Muscle layer of duodenum (tissue), 2 donors: ENCODE measurements around the gene ACAP3.

ENCODE experiments used
- H3K27ac ChIP-seq: one replicate; pipeline ENCODE4 v1.7.0; 2013; ENCODE audit warnings: mild to moderate bottlenecking, low read length
- H3K27me3 ChIP-seq: one replicate; pipeline ENCODE4 v1.7.0; 2013; ENCODE audit warnings: low read depth, mild to moderate bottlenecking, control low read depth, low read length
- H3K36me3 ChIP-seq, 2 donors: one replicate each; pipeline ENCODE4 v1.7.0; 2013; ENCODE audit warnings: low read length in 2 of 2, control low read depth in 1 of 2, mild to moderate bottlenecking in 1 of 2; ENCODE audit not compliant: insufficient read depth in 2 of 2, control insufficient read depth in 1 of 2
- H3K4me1 ChIP-seq, 2 donors: one replicate each; pipeline ENCODE4 v1.7.0; 2013; ENCODE audit warnings: low read length in 2 of 2, mild to moderate bottlenecking in 2 of 2, control low read depth in 1 of 2, moderate library complexity in 1 of 2; ENCODE audit not compliant: insufficient read depth in 2 of 2, control insufficient read depth in 1 of 2
- H3K4me3 ChIP-seq, 2 donors: one replicate each; pipeline ENCODE4 v1.7.0; 2013; ENCODE audit warnings: low read length in 2 of 2, low read depth in 1 of 2, mild to moderate bottlenecking in 1 of 2
- H3K9me3 ChIP-seq, 2 donors: one replicate each; pipeline ENCODE4 v1.7.0; 2013; ENCODE audit warnings: low read length in 2 of 2, control low read depth in 1 of 2, mild to moderate bottlenecking in 1 of 2; ENCODE audit not compliant: control insufficient read depth in 1 of 2
- donor health status: healthy.

Gene ACAP3

DNA sequence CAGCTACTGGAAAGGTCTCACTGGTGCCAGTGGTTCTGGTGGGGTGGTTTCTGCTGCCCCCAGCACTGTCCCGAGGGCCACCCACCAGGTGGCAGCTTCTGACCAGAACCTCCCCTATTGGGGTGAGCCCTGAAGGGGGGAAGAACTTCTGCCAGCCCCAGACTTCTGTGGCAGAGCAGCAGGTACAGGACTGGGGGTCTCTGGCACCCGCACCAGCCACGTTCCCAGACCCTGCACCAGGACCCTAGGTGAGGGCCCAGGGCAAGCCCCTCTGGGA, 2.3 kb upstream of the ACAP3 start:
- peaks cover 13 to 31% of the 10 kb centered on the region in 2 donors for H3K4me1 ChIP-seq
- no peak overlapping the region for H3K27ac ChIP-seq
- no peak overlapping the region for H3K4me3 ChIP-seq
- no peaks in the 10 kb centered on the region for H3K9me3 ChIP-seq
- no peaks in the 10 kb centered on the region for H3K27me3 ChIP-seq
- peaks cover 17 to 40% of the 10 kb centered on the region in 2 donors for H3K36me3 ChIP-seq

- H3K4me1 ChIP-seq = peaks cover 16 to 37% of the 10 kb centered on the region in 2 donors
- peaks cover 15 to 34% of the 10 kb centered on the region in 2 donors for H3K36me3 ChIP-seq
- H3K4me3 ChIP-seq = peak overlapping the region; percentile 46 to 83
- H3K9me3 ChIP-seq = no peaks in the 10 kb centered on the region
- H3K27ac ChIP-seq = no peak overlapping the region
- H3K27me3 ChIP-seq = no peaks in the 10 kb centered on the region
Measured at GRCh38 chr1:1309251-1310108, 1.8 kb upstream of the ACAP3 start.

DNA sequence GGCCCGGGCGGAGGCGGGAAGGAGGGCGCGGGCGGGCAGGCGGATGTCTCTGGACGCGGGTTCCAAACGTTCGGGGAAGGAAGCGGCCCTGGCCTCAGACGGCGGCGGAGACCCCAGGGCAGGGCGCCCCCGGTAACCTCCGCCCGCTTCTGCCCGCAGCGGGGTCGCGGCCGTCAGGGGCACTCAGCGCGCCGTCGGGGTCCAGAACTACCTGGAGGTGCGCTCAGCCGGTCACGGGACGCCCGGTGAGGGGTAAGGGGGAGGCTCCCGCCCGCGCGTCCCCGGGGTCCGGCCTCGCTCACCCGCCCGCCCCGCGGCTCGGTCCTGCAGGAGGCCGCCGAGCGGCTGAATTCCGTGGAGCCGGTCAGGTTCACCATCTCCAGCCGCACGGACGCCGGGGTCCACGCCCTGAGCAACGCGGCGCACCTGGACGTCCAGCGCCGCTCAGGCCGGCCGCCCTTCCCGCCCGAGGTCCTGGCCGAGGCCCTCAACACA, 1.1 kb upstream of the ACAP3 start:
- peaks cover 16 to 44% of the 10 kb centered on the region in 2 donors for H3K4me1 ChIP-seq
- H3K4me3 ChIP-seq = peak overlapping the region; percentile 46 to 83

GRCh38 chr1:1307261-1307922, 338 bp downstream of the ACAP3 start:
- Histone ChIP-seq H3K9me3 (no peaks in the 10 kb centered on the region), H3K27ac (no peak overlapping the region), H3K4me3 (peak overlapping the region; percentile 62 to 90), H3K36me3 (peaks cover 9 to 14% of the 10 kb centered on the region in 2 donors), H3K4me1 (peaks cover 16 to 49% of the 10 kb centered on the region in 2 donors), H3K27me3 (no peaks in the 10 kb centered on the region)

More for the DNA sequence above, 1.1 kb upstream of the ACAP3 start:
- H3K27ac ChIP-seq = no peak overlapping the region
- H3K36me3 ChIP-seq = peaks cover 9 to 28% of the 10 kb centered on the region in 2 donors
- no peaks in the 10 kb centered on the region for H3K27me3 ChIP-seq
- H3K9me3 ChIP-seq = no peaks in the 10 kb centered on the region

DNA sequence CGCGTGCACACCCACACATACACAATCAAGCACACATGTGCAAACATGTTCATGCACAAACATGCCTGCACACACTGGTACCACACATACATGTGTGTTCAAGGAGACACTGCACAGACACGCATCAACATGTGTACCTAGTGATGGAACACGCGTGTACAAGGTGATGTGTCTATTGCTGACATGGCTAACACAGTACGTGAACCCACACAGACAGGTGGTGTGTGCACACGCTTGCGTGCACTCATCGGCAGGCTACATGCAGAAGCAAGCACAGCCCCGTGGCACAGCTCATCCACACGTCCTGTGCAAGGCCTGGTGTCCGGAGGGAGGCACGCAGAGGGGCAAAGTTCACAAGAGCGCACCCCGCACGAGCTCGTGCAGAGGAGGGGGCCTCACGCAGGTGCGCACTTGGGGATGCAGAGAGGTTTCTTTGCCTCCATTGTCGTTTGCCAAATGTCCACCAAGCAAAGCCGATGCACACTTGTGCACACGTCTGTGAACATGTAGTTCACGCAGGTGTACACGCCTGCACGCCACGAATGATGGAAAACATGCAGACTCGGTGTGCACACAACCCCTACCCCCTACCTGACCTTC, 969 bp downstream of the ACAP3 start:
- peaks cover 9% of the 10 kb centered on the region in 2 donors for H3K36me3 ChIP-seq
- no peaks in the 10 kb centered on the region for H3K9me3 ChIP-seq
- no peaks in the 10 kb centered on the region for H3K27me3 ChIP-seq
- peaks cover 16 to 49% of the 10 kb centered on the region in 2 donors for H3K4me1 ChIP-seq
- no peak overlapping the region for H3K27ac ChIP-seq
- peak overlapping the region; percentile 62 to 90 for H3K4me3 ChIP-seq

DNA sequence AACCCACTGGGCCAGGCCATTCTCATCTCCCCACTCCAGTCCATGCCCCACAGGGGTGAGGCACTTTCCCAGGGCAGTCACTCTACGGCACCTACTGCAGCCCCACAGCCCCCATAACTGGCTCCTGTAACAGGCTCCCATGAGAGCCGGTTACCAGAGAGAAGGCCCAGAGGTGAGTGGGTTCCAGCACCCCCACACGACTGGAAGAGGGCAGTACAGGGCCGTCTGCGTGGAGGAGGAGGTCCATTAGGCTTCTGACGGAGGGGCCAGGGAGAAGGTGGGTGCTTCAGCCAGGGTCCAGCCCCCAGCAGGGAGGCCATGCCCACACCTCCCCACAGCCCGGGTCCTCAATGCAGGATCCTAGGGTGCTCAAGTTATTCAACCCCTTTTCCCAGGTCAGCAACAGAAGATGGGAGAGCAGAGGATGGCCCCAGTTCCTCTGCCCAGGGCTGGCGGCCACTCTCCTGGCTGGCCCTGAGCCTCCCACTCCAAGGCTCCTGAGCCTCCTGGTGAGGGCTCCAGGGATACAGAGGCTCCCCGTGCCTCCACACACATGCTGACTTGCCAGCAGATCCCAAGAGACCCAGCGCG, 1.6 kb downstream of the ACAP3 start:
- Histone ChIP-seq H3K4me3 (peak overlapping the region; percentile 62 to 90), H3K27ac (no peak overlapping the region), H3K9me3 (no peaks in the 10 kb centered on the region), H3K4me1 (peaks cover 16 to 49% of the 10 kb centered on the region in 2 donors), H3K27me3 (no peaks in the 10 kb centered on the region), H3K36me3 (peaks cover 3% of the 10 kb centered on the region in 2 donors)

DNA sequence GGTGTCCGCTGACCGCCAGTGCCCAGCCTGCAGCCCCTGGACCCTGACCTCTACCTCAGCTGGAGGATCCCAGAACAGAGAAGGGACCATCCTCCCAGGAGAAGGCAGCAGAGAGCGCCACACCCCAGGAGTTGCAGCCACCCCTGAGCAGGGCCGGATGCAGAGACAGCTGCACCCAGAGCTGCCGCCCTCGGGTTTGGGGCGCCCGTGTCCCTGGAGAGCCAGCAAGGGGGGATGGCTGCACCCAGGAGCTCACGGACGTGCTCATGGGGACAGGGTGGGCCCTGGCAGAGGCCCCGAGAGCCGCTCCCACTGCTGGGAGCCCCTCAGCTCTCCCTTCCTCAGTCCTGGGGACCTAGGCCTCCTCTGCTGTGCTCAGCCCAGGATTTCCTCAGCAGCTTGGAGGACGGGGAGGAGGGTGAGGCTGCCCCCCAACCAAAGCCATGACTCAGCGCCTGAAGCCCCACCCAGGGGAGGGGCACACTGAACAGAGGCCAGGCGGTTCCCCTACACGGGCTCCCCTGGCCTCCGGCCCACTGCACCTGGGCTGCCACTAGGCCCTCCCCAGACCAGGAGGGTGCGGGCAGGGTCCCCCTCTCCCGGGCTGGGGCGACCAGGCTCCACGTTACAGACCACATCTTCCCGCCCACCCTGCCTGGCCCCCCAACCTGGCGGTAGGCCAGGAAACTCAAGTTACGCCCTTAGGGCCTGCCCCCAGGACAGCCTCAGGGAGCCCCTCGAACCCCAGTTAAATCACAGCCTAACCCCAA, 2.2 kb downstream of the ACAP3 start:
- peak overlapping the region; percentile 60 for H3K27ac ChIP-seq
- H3K36me3 ChIP-seq = no peaks in the 10 kb centered on the region
- no peaks in the 10 kb centered on the region for H3K9me3 ChIP-seq
- H3K27me3 ChIP-seq = no peaks in the 10 kb centered on the region
- peak overlapping the region; percentile 62 to 90 for H3K4me3 ChIP-seq
- H3K4me1 ChIP-seq = peaks cover 16 to 49% of the 10 kb centered on the region in 2 donors

- H3K36me3 ChIP-seq = no peaks in the 10 kb centered on the region
- H3K4me3 ChIP-seq = peak overlapping the region; percentile 52 to 90
- H3K9me3 ChIP-seq = no peaks in the 10 kb centered on the region
- H3K27me3 ChIP-seq = no peaks in the 10 kb centered on the region
- H3K27ac ChIP-seq = peak overlapping the region; percentile 60
- peaks cover 16 to 47% of the 10 kb centered on the region in 2 donors for H3K4me1 ChIP-seq
Measured at GRCh38 chr1:1304331-1305299, 3.1 kb downstream of the ACAP3 start.

- H3K27ac ChIP-seq = no peak overlapping the region
Measured at GRCh38 chr1:1303736-1304135, 4.0 kb downstream of the ACAP3 start.

More at GRCh38 chr1:1303736-1304135, 4.0 kb downstream of the ACAP3 start:
- Histone ChIP-seq H3K9me3 (no peaks in the 10 kb centered on the region), H3K36me3 (no peaks in the 10 kb centered on the region), H3K4me1 (peaks cover 16 to 43% of the 10 kb centered on the region in 2 donors), H3K27me3 (no peaks in the 10 kb centered on the region), H3K4me3 (peak overlapping the region in 1 of 2 donors; percentile 90)
